ENCODE measurements around the gene SMIM23.
"Not testable (repeated sequence)": the region's sequence is repeated elsewhere in the genome, so short reads cannot be mapped to it uniquely, and the experiment has no call there.

The SMIM23 gene

GRCh38 chr5:171774418-171774817 lies 11.2 kb upstream of the SMIM23 start:
- DNase-seq = no peak

GRCh38 chr5:171776213-171776612 lies 9.4 kb upstream of the SMIM23 start:
- DNase-seq = no peak

GRCh38 chr5:171776770-171777759 lies 8.6 kb upstream of the SMIM23 start:
- no peak for DNase-seq

- DNase-seq = not testable (repeated sequence)
Observed at GRCh38 chr5:171781744-171782143, 3.9 kb upstream of the SMIM23 start.

- DNase-seq = no peak
Observed at GRCh38 chr5:171782332-171782966, 3.2 kb upstream of the SMIM23 start.

GRCh38 chr5:171783051-171783450 lies 2.6 kb upstream of the SMIM23 start:
- DNase-seq = no peak

DNA sequence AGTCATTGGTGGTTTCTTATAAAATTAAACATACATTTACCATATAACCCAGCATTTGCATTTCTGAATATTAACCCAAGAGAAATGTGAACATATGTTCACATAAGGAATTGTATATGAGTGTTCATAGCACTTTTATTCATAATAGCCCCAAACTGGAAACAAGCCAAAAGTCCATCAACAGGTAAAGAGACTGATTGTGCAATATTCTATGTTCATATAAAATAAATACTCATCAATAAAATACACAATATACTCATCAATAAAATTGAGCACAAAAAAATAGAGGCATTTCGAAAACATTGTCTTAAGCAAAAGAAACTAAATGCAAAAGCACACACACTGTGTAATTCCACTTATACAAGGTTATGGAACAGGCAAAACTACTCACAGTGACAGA lies 3.7 kb downstream of the SMIM23 start:
- DNase-seq = no peak

DNA sequence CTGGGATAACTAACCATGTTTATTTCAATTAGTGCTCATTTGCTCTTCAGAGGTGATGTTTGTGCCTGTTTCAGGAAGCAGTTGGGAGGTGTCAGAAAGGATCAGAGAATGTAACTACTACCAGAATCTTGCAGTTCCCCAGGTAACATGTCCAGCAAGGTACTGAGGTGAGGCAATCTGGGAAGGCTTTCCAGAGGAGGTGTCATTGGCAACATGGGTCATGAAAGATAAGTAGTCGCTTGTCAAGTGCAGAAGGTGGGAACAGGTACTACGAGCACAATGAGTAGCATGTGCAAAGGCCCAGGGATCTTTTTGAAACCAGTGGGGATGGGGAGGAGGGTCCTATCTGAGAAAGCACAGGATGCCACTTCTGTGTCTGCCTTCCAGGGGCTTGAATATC lies 4.8 kb downstream of the SMIM23 start:
- DNase-seq = no peak

DNA sequence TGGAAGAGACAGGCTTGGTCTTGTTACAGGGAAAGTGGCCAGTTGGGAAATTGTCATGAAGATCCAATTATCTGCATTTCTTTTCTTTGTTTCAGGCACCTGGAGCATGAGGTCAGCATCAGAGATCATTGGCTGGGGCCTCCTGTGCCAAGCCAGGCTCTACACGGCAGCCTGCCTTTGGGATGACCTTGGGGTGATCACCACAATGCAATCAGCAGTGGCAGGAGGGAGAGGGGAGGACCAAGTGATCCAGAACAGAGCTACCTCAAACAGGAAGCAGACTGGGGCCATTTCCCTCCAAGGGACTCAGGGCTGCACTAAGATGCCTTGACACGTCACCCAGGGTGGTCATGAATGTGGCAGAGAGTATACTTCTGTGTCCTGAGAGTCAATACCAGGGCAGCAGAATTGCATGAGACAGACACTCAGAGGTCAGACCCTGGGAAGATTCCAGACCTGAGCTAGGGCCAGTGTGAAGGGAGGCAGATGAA lies 8.9 kb downstream of the SMIM23 start:
- no peak for DNase-seq

- DNase-seq = no peak
Observed at GRCh38 chr5:171795381-171795780, 9.8 kb downstream of the SMIM23 start.

GRCh38 chr5:171796436-171796835 lies 10.8 kb downstream of the SMIM23 start:
- no peak for DNase-seq

DNA sequence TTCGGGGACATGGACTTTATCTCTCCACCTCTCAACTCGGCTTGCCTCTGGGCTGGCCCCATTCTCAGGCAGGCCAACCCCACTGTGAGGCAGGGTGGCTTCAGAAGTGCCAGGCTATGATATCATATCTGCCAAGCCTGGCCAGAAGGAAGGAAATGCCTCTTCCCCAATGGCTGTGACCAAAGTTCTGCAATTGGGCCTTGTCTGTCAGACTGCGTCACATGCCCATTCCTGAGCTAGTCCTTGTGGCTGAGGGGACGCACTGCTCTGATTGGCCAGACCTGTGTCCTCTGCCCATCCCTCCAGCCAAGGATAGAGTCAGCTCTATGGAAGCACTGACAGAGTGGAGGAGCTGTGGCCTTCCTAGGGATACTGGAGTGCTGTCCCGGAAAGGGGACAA lies 11.9 kb downstream of the SMIM23 start:
- DNase-seq = no peak

DNA sequence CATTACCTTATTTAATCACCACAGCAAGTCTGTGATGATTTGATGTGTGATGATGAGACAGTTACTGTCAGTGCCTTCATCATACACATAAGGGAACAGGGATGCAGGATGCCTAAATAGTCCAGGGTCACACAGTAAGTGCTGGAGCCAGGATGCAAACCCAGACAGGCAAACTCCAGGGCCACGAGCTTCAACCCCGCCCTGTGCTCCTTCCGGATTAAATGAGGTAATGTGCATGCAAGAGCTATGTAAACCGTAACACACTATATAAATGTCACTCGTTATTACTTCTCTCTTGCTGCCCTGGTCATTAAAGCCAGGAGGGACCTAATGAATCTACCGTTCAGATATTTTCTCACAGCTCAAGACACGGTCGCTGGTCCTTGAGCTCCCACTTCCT lies 12.8 kb downstream of the SMIM23 start:
- no peak for DNase-seq

- DNase-seq = no peak
Observed at GRCh38 chr5:171801839-171802238, 16.2 kb downstream of the SMIM23 start.

GRCh38 chr5:171805746-171806145 lies 20.1 kb downstream of the SMIM23 start:
- DNase-seq = no peak

DNA sequence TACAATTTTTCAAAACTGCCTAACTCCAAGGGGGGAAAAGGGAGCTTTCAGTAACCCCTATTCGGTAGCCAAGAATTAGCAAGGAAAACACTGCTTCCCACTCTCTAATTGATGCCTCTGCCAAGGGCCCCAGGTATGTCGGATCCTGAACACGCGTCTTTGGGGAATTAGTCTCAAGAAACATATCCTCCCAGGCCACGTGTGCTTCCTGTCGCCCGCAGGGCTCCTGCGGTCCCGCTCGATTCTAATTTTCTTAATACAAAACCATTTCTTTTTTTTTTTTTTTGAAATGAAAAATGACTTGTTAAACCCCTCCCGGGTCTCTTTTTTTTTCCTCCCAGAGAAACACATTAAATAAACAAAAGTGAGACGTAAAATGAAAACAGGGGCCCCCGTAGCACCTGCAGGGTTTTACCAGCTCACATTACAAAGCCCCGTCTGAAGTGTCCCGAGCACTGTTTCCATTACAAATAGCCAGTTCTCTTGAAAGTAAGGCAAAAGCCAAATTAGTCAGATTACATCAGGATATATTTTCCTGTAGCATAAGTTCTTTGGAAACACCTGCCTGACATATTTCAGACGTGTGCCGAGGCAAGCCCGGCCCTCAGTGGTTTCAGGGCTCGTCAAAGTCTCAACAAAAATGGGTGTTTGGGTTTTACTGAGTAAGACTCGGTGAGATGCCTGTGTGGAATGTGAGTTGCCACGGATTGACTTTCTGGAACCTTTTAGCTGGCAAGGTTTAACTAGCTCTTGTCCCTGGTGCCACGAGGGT lies 21.5 kb downstream of the SMIM23 start:
- no peak for DNase-seq

- no peak for DNase-seq
Observed at GRCh38 chr5:171808453-171808852, 22.8 kb downstream of the SMIM23 start.

- no peak for DNase-seq
Observed at GRCh38 chr5:171808951-171809350, 23.3 kb downstream of the SMIM23 start.

- DNase-seq = no peak
Observed at GRCh38 chr5:171810227-171810626, 24.6 kb downstream of the SMIM23 start.

GRCh38 chr5:171813270-171813669 lies 27.7 kb downstream of the SMIM23 start:
- DNase-seq = no peak

- no peak for DNase-seq
Observed at GRCh38 chr5:171813813-171814490, 28.3 kb downstream of the SMIM23 start.

DNA sequence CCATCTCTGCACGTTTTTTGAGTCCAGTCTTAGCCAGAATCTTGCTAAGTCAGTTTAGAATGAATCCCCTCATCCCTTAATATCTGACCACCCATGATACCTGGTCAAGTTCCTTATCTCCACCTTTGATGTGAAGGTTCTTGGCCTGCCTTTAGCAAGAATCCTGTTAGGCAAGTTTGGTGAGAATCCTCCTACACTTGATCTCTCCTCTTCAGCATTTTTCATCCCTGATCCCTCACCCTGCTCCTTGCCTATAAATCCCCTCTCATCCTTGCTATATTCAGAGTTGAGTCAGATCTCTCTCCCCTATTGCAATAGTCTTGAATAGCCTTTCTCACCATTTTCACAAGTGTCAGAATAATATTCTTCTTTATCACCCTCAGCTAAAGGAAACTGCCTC lies 31.0 kb downstream of the SMIM23 start:
- no peak for DNase-seq

- DNase-seq = no peak
Observed at GRCh38 chr5:171820561-171820960, 34.9 kb downstream of the SMIM23 start.

Measured in effector CD4-positive, alpha-beta T cell (primary cell).